22Rv1 (cell line): ENCODE measurements around the gene ABHD3.

Experiments used
- ZFX ChIP-seq: fragments of 450-650 bp; IDR thresholded peaks from 2 replicates; pipeline ENCODE4 v1.6.1; 2017; ENCODE audit warnings: antibody characterized with exemption, borderline replicate concordance
- TF ChIP-seq, protein P1 (sequence below): fragments of 450-650 bp; IDR thresholded peaks from 2 replicates; pipeline ENCODE4 v1.5.1; 2017; ENCODE audit warnings: mild to moderate bottlenecking

DNA sequence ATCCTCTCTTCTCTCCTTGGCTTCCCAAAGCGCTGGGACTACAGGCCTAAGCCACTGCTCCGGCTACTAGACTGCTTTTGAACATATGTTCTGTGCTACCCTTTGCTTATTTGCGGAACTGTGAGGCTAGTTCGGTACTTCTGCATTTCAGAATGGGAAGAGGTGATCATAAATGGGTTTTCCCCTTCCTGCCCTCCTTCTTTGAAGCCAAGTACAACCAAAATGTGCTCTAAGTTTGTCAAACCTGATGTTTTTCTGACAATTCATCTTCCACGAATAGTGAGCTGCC is 102.3 kb downstream of the ABHD3 start:
- TF ChIP-seq, protein P1, sequence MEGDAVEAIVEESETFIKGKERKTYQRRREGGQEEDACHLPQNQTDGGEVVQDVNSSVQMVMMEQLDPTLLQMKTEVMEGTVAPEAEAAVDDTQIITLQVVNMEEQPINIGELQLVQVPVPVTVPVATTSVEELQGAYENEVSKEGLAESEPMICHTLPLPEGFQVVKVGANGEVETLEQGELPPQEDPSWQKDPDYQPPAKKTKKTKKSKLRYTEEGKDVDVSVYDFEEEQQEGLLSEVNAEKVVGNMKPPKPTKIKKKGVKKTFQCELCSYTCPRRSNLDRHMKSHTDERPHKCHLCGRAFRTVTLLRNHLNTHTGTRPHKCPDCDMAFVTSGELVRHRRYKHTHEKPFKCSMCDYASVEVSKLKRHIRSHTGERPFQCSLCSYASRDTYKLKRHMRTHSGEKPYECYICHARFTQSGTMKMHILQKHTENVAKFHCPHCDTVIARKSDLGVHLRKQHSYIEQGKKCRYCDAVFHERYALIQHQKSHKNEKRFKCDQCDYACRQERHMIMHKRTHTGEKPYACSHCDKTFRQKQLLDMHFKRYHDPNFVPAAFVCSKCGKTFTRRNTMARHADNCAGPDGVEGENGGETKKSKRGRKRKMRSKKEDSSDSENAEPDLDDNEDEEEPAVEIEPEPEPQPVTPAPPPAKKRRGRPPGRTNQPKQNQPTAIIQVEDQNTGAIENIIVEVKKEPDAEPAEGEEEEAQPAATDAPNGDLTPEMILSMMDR = no peak
- no peak for TF ChIP-seq ZFX
